ENCODE measurements around the gene SNX24. TPM values are rescaled to one million over a fixed set of nuclear protein-coding genes. Genes with fewer than 3 reads are reported as not detected.
A peak's percentile ranks its signal among the peaks of the same experiment; 100 is the strongest.
"Not testable (repeated sequence)": the region's sequence is repeated elsewhere in the genome, so short reads cannot be mapped to it uniquely, and the experiment has no call there.

The SNX24 gene, protein sequence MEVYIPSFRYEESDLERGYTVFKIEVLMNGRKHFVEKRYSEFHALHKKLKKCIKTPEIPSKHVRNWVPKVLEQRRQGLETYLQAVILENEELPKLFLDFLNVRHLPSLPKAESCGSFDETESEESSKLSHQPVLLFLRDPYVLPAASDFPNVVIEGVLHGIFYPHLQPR
- total RNA-seq, result 0.54 TPM

DNA sequence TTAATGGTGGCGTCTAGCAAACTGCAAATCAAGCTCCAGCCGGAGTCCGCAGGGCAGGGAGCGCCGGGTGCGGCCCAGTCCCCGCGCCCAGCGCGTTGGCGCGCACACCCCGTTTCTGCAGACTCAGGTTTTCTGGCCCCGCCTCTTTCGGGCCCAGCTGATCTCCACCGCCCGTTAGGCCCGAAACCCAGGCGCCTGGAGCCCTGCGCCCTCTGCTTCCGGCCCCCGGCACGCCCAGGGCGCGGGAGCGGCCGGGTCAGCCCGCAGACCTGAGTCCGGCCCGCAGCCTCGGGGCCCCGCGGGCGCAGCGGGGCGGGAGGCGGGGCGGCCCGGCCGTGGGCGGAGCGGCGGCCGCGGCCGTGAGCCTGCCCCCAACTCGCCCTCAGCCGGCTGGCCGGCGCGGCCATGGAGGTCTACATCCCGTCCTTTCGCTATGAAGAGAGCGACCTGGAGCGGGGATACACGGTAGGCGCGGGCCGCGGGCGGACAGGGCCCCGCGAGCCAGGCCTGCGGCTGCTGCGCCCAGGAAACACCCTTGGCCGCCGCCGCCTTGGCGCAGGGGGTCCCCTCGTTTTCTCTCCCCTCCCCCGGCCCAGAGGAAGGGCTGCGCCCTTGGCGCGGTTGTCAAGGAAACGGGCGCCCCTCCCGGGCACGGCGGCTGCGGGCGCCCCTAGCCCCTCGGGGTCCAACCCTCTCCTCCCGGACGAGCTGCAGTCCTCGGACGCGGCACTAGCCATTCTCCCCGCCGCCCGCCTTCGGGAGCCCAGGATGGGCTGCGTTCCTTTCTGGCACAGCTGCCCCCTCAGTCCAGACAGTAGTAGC lies at the start of gene SNX24:
TSS of gene SNX24 (plus strand) at position 385 of the 822 bp plus-strand sequence. CDS start at position 406, 21 bp downstream.
- peak; percentile 39 to 66 (median 59) for DNase-seq (ENCODE audit: low read depth in 2 of 3, low spot score in 2 of 3)

DNA sequence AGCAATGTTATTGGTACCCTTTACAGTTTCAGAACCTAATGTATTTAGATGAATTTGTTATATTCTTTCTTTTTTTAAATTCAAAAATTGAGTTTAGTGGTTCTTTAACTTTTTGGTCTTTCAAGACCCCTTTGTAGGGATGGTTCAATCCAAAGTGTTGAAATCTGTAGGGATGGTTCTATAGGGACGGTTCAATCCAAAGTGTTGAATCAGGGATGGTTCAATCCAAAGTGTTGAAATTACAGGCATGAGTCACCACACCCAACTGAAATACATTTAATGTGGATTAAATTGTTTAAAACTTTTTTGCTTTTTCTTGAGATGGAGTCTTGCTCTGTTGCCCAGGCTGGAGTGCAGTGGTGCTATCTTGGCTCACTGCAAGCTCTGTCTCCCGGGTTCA lies 39.9 kb upstream of the SNX24 start:
- DNase-seq (ENCODE audit: low read depth in 2 of 3, low spot score in 2 of 3), result no peak

DNA sequence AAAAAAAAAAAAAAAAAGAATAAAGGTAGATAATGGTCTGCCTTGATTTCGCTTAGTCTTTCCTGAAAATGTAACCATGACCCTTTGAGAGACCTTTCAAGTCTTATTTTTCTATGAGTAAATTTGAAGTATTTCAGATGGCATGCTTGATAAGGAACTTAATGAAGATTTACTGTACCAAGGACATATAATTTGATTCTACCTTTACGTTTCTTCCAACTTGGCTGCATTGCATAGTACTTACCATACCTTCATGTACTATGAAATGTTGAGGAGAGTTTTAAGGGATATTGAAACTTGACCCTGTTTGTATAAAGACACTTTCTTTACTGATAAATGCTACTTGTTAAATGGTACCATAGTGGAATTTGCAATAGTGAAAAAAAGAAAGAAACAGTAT lies 35.0 kb upstream of the SNX24 start:
- no peak for DNase-seq (ENCODE audit: low read depth in 2 of 3, low spot score in 2 of 3)

DNA sequence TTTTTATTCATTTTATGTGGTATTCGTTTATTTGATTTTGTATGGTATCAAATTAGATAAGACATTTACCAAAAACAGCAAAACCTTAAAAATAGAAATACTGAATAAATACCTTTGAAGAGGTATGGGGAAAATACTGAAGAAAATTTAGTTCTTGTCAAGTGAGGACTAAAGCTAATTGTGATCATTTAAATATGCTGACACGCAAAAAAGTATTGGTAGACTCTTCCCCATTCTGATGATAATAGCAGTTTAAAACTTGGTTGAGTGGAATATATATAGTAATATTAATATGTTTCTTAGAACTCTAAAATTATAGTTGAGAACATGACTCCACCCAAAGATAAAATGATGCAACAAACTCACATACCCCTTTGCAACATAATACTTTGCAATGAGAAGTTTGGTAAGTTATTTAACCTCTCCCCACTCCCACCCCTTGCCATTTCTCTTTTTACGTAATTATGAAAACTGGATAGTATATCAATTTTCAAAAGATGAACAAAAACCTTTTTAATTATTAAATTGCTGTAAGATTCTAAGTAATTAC lies 30.1 kb upstream of the SNX24 start:
- DNase-seq (ENCODE audit: low read depth in 2 of 3, low spot score in 2 of 3), result no peak

DNA sequence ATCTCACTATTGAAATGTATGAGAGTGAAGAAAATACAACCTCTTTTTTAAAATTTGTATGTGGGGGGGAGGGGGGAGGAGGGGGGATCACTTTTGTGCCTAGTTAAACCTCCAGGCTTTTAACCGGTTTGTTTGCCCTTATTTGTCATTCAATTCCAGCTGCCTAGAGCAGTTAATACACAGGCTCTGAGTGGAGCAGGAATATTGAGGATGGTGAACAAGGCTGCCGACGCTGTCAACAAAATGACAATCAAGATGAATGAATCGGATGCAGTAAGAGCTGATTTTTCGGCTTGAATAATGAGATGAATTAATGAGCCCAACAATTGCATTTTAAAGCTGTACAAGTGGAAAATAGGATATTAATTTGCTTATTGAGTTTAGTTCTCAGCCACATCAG lies 28.7 kb upstream of the SNX24 start:
- DNase-seq (ENCODE audit: low read depth in 2 of 3, low spot score in 2 of 3), result no peak

DNA sequence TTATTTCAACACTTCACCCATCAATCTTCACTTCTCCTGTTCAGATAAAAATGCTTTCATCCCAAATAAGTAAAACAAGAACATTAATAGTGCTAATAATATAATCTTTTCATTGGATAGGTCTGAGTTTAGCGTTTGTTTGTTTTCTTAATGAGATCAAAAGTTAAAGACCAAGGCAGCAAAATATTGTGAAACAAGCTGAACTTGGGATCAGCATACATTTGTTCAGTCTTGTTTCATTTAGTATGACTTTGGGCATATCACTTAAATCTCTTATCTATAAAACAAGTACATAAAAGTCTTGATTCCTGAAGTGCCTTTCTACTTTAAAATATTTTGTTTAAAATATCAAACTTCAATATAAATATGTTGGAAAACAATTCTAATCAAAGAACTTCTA lies 13.4 kb upstream of the SNX24 start:
- DNase-seq (ENCODE audit: low read depth in 2 of 3, low spot score in 2 of 3), result no peak

DNA sequence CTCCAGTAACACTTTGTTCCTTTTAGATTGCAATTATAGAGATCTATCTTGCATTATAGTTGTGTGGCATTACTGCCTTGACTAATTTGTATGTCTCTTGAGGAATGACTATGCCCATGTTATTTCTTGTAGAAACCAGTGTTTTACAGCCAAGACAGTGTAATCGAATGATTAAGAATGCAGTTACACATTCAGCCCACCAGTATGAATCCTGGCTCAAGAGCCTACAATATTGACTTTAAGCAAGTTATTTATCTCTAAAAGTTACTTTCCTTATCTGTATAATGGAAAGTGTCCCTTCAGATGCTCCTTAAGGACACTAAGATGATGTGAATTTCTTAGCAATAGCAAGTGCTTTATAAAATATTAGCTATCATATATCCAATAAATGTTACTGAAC lies 9.7 kb upstream of the SNX24 start:
- no peak for DNase-seq (ENCODE audit: low read depth in 2 of 3, low spot score in 2 of 3)

DNA sequence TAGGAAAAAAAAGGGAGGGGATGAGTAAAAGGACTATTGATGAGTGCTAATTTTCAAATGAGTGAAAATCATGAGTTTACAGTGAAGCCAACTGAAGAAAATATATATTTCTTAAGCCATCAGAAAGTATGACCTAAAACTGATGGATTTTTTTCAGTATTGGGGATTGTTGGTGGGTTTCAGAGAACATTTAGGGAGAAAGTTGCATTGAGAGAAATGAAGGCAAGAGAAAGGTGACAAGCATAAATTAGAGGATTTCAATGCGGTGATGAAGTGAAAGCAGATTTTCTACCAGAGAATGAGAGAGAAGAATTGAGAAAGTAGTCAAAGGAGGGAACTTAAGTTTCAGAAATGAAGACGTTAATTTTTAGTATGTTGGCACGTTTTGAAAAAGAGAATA lies 8.5 kb upstream of the SNX24 start:
- DNase-seq (ENCODE audit: low read depth in 2 of 3, low spot score in 2 of 3), result no peak

DNA sequence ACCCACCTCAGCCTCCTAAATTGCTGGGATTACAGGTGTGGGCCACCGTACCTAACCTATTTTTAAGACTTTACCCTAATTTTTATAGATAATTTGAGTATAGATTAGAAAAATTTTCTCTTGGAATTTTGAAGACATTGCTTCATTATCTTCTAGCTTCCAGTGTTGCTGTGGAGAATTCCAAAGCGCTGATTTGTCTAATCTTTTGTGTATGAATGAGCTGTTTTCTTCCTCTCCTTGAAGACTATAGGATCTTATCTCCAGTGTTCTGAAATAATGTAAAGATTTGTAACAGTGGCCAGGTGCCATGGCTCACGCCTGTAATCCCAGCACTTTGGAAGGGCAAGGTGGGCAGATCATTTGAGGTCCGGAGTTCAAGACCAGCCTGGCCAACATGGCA lies 5.7 kb upstream of the SNX24 start:
- DNase-seq (ENCODE audit: low read depth in 2 of 3, low spot score in 2 of 3), result no peak

DNA sequence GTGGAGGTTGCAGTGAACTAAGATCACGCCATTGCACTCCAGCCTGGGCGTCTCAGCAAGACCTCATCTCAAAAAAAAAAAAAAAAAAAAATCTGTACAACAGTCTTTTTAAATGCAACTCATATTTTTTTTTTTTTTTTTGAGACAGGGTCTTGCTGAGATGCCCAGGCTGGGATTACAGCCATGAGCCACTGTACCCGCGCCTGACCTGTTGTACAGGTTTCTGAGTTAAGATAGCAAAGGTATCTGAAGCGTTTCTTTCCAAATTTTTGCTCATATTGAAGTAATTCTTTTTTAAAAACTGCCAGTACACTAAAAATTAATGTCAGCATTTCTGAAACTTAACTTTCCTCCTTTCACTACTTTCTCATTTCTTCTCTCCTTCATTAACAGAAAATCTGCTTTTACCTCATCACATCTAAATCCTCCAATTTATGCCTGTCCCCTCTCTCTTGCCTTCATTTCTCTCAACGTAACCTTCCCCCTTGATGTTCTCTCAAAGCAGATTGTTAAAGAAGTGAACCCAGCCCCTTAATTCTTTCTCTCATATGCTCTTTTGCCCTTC lies 3.3 kb upstream of the SNX24 start:
- DNase-seq (ENCODE audit: low read depth in 2 of 3, low spot score in 2 of 3), result no peak

DNA sequence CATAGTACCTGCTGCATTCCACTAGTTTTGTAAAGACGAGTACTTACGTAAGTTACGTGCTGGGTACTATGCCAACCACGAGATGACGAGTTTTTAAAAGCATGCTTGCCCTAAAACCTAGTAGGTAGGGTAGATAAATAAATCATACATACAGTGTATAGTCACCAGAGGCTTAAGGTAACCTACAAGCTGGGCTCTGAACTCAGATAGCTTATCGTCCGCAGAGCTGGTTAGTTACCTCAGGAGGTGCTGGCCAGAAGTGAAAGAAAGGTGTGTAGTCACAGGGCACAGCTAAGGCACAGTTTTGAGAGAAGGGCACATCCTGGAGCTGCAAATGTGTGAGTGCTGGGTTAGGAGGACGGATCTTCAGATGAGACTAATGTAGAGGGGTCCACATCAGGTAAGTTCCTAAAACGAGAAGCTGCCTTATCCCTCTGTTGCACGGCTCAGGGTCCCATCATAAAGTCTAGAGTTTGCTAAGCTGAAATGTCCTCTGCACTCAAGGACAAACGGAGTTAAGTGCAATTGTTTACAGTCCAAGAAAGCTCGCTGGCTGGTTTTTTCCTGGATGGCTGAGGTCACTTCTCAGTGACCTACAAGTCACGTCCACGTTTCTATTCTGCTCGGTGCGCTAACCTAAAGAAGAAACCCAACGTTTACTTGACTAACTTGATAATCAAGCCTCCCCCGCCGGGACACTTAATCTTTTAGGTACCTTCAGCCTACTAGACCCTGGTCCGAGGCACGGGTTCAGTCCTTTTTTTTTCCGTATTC lies 1.1 kb upstream of the SNX24 start:
- no peak for DNase-seq (ENCODE audit: low read depth in 2 of 3, low spot score in 2 of 3)

DNA sequence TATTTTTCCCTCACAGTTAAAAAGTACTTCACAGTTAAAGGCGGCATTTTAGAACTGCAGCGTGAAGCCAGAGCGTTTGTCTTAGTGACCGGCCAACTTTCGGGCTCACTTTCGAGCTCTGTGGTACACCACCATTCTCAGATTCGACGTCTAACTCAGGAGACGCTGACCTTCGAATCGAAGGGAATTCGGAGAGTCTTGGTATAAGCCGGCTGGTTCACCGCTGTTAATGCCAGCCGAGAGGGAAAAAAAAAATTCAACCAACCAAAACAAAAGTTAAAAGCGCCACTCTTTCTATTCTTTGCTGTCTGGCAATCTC lies 544 bp upstream of the SNX24 start:
- peak in 1 of 3 donors; percentile 18 for DNase-seq (ENCODE audit: low read depth in 2 of 3, low spot score in 2 of 3)

DNA sequence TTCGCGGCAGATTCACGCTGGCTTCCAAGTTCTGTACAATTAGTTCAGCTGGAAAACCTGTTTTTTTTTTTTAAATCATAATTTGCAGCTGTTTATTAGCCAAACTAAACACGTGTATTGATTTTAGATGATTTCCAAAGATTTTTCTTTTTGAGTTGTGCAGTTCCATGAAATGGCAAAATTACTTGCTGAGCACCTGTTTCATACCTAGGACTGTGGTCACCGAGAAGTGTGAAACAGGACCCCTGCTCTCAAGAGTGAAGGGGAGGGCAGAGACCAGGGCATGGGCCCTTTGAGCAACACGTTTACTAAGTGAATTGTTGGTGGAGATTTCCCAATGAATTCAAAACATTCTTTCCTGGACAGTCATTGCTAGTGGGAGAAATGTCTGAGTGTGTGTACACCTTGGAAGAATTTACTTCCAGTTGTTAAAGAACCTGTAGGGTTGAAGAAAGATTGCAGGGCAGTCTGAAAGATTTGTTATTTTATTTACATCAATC lies 688 bp downstream of the SNX24 start:
- no peak for DNase-seq (ENCODE audit: low read depth in 2 of 3, low spot score in 2 of 3)

DNA sequence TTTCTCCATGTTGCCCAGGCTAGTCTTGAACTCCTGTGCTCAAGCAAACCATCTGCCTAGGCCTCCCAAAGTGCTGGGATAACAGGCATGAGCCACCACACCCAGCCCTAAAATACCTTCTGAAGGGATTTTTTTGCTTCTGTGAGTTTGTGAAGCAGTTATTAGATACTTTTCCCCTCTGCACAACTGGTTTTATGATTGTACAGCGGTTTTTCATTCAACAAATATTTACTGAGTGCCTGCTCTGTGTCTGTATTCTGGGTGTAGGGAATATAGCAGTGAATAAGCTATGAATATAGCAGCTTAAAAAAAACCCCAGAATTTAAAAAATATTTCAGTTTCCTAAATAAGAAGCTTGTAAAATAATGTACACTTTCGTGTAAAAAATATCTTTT lies 2.3 kb downstream of the SNX24 start:
- no peak for DNase-seq (ENCODE audit: low read depth in 2 of 3, low spot score in 2 of 3)

DNA sequence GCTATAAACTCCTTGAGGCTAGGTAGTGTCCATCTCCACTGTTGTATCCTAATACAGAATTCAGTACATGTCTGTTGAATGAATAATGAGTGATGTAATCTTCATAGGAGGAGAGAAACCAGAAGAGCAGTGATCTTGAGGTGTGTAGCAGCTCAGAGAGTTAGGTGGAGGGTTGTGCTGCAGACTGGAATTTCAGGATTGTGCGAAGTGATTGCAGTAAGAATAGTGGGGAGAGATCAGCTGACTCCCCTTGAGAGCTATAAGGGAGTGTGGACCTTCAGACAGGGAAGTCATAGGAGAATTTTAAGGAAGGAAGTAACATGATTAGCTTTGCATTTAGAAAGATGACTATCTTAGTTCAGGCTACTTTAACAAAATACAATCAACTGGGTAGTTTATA lies 4.4 kb downstream of the SNX24 start:
- no peak for DNase-seq (ENCODE audit: low read depth in 2 of 3, low spot score in 2 of 3)

DNA sequence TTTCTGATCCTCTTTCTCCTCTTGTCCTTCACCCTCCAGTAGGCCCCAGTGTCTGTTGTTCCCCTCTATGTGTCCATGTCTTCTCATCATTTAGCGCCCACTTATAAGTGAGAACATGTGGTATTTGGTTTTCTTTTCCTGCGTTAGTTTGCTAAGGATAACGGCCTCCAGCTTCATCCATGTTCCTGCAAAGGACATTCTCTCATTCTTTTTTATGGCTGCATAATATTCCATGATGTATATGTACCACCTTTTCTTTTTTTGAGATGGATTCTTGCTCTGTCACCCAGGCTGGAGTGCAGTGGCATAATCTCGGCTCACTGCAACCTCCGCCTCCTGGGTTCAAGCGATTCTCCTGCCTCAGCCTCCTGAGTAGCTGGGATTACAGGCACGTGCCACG lies 12.1 kb downstream of the SNX24 start:
- not testable (repeated sequence) for DNase-seq (ENCODE audit: low read depth in 2 of 3, low spot score in 2 of 3)

DNA sequence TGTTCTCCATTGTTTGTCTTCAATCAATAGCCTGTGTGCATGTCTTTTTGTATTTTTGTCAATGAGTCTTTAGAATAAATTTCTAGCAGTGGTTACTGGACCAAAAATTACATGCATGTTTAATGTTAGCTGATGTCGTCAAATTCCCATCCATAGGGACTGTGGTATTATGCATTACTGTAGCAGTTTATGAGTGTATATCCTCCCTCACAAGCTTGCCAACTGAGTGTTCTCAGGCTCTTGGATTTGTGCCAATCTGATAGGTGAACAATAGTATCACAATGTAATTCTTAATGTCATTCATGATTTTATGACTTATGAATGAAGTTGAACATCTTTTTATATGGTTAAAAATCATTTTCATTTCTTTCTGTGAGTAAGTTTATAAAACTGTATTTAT lies 13.0 kb downstream of the SNX24 start:
- DNase-seq (ENCODE audit: low read depth in 2 of 3, low spot score in 2 of 3), result no peak

DNA sequence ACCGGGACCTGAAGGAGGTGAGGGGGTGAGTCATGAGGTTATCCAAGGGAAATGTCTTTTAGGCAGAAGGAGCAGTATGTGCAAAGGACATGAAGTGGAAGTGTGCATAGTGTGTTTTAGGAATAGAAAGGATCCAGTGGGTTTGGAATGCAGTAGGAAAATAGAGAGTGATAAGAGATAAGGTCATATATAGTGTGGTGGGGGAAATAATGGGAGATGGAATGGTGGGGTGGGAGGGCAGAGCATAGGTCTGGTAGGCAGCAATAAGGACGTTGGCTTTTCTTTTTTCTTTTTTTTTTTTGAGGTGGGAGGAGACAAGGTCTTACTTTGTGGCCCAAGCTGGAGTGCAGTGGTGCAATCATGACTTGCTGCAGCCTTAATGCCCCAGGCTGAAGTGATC lies 17.8 kb downstream of the SNX24 start:
- DNase-seq (ENCODE audit: low read depth in 2 of 3, low spot score in 2 of 3), result no peak

DNA sequence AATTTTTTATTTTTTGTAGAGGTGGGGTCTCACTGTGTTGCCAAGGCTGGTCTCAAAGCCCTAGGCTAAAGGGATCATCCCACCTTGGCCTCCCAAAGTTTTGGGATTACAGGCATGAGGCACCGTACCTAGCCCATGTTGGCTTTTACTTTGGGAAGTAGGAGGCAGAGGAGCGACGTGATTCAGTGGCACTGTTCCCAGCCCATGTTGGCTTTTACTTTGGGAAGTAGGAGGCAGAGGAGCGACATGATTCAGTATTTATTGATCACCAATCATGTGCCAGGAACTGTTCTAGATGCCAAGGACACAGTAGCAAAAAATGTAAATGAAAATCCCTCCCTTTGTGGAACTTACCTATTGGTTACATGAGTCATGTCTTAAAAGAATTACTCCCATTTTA lies 18.3 kb downstream of the SNX24 start:
- no peak for DNase-seq (ENCODE audit: low read depth in 2 of 3, low spot score in 2 of 3)

DNA sequence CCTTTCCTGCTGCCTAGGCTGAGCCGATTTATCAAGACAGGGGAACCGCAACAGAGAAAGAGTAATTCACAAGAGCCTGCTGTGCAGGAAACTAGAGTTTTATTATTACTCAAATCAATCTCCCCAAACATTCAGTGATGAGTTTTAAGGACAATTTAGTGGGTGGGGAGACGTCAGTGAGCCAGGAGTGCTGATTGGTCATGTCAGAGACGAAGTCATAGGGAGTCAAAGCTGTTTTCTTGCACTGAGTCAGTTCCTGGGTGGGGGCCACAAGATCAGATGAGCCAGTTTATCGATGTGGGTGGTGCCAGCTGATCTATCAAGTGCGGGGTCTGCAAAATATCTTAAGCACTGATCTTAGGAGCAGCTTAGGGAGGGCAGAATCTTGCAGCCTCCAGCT lies 19.0 kb downstream of the SNX24 start:
- DNase-seq (ENCODE audit: low read depth in 2 of 3, low spot score in 2 of 3), result no peak

DNA sequence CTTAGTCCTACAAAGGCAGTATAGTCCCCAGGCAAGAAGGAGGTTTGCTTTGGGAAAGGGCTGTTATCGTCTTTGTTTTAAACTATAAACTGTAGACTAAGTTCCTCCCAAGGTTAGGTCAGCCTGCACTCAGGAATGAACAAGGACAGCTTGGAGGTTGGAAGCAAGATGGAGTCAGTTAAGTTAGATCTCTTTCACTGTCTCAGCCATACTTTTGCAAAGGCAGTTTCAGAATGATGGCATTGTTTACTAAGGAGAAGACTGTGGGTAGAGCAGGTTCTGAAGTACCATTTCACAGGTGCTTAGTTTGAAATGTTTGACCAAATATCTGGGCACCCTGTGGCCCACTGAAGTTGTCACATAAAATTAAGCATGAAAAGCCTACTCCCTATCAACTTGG lies 19.4 kb downstream of the SNX24 start:
- DNase-seq (ENCODE audit: low read depth in 2 of 3, low spot score in 2 of 3), result no peak
